22Rv1 (cell line): ENCODE measurements around the gene SLC14A1.

Source experiments
- ZFX ChIP-seq: fragments of 450-650 bp; IDR thresholded peaks from 2 replicates; pipeline ENCODE4 v1.6.1; 2017; ENCODE audit warnings: antibody characterized with exemption, borderline replicate concordance
- TF ChIP-seq, protein P1 (sequence below): fragments of 450-650 bp; IDR thresholded peaks from 2 replicates; pipeline ENCODE4 v1.5.1; 2017; ENCODE audit warnings: mild to moderate bottlenecking

DNA sequence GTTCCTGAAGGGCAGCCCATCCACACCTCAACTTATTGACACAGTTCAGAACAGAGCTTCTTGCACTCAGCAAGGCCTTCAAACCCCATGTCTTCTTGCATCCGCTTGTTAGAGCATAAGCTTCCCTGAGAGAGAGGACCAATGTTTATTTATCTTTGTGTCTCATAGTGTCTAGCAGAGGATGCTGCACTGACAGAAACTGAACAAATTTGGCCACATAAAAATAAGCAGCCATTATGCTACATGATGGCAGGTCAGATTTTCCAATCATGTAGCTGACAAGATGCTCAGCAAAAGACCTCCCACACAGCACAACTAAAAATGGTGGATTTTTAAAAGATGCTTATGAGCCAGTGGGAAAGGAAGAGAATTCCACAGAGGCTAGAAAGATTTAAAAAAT is 63.4 kb downstream of the SLC14A1 start:
- TF ChIP-seq, protein P1, sequence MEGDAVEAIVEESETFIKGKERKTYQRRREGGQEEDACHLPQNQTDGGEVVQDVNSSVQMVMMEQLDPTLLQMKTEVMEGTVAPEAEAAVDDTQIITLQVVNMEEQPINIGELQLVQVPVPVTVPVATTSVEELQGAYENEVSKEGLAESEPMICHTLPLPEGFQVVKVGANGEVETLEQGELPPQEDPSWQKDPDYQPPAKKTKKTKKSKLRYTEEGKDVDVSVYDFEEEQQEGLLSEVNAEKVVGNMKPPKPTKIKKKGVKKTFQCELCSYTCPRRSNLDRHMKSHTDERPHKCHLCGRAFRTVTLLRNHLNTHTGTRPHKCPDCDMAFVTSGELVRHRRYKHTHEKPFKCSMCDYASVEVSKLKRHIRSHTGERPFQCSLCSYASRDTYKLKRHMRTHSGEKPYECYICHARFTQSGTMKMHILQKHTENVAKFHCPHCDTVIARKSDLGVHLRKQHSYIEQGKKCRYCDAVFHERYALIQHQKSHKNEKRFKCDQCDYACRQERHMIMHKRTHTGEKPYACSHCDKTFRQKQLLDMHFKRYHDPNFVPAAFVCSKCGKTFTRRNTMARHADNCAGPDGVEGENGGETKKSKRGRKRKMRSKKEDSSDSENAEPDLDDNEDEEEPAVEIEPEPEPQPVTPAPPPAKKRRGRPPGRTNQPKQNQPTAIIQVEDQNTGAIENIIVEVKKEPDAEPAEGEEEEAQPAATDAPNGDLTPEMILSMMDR, result no peak
- no peak for TF ChIP-seq ZFX
